ENCODE data around the gene TMEM179.

DNA sequence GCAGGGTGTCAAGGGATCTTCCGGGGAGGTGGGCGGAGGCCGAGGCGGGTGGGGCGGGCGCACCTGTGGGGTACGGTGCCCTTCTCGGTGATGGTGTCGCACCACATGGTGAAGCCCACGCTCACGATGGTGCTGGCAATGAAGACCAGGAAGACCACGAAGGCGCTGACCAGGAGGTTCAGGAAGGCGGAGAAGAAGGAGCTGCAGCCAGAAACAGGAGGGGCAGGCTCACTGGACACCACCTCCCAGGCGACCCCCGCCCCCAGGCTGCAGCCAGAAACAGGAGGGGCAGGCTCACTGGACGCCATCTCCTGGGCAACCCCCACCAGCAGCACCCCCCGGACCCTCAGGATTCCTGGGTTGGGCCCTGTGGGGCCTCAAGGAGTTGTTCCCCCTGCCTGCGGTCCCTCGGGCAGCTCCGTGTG, 7.6 kb downstream of the TMEM179 start:
- TF ChIP-seq POLR2A (IDR thresholded peaks at IDR 0.05; ENCODE audit: low read depth, low read length) (no peak), POLR2AphosphoS5 (IDR thresholded peaks at IDR 0.05; ENCODE audit: insufficient read depth, low read depth, low read length) (no peak), EZH2 (IDR thresholded peaks at IDR 0.05; ENCODE audit: borderline replicate concordance, low read depth, low read length, severe bottlenecking) (no peak), GATA2 (IDR thresholded peaks at IDR 0.05; ENCODE audit: insufficient read depth, insufficient read length, low read depth, low read length) (no peak), MYC (IDR thresholded peaks at IDR 0.05; ENCODE audit: low read depth, low read length) (no peak), JUN (IDR thresholded peaks at IDR 0.05; ENCODE audit: borderline replicate concordance, insufficient read depth, insufficient read length, low read depth) (no peak)
- TF ChIP-seq, protein P1, sequence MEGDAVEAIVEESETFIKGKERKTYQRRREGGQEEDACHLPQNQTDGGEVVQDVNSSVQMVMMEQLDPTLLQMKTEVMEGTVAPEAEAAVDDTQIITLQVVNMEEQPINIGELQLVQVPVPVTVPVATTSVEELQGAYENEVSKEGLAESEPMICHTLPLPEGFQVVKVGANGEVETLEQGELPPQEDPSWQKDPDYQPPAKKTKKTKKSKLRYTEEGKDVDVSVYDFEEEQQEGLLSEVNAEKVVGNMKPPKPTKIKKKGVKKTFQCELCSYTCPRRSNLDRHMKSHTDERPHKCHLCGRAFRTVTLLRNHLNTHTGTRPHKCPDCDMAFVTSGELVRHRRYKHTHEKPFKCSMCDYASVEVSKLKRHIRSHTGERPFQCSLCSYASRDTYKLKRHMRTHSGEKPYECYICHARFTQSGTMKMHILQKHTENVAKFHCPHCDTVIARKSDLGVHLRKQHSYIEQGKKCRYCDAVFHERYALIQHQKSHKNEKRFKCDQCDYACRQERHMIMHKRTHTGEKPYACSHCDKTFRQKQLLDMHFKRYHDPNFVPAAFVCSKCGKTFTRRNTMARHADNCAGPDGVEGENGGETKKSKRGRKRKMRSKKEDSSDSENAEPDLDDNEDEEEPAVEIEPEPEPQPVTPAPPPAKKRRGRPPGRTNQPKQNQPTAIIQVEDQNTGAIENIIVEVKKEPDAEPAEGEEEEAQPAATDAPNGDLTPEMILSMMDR (IDR thresholded peaks at IDR 0.05; ENCODE audit: extremely low read depth in 1 of 2, insufficient read depth in 1 of 2, low read depth in 1 of 2, low read length in 2 of 2), result no peak
- TF ChIP-seq, protein P2, sequence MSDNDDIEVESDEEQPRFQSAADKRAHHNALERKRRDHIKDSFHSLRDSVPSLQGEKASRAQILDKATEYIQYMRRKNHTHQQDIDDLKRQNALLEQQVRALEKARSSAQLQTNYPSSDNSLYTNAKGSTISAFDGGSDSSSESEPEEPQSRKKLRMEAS (IDR thresholded peaks at IDR 0.05; ENCODE audit: insufficient read depth, insufficient read length), result no peak

All from endothelial cell of umbilical vein (primary cell).